ENCODE measurements around the gene SERPINA3. TPM values are rescaled to one million over a fixed set of nuclear protein-coding genes. Genes with fewer than 3 reads are reported as not detected.

Gene SERPINA3
- total RNA-seq, 1 donor from 2014 or later: 63.5 TPM

DNA sequence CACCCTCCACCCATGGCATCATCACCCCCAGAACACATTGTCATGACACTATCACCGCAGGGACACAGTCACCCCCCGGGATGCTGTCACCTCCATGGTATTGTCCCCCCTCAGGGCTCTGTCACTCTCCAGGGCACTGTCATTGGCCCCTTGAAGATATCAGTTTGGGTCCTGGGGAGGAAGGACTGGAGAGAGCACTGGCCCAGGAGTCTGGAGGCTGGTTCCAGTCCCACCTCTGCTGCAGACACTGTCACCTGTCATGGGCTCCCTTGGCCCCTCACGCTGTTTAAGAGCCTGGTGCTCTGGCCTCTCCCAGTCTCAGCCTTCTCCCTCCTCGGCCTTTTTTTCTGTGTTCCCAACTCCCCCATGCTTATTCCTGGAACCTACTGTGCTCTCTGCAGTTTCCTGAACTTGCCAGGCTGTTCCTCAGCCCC is 31.9 kb downstream of the SERPINA3 start:
- intact Hi-C loops (cut with micrococcal nuclease): no loop called here
- ATAC-seq: no peak
- DNase-seq: no peak

DNA sequence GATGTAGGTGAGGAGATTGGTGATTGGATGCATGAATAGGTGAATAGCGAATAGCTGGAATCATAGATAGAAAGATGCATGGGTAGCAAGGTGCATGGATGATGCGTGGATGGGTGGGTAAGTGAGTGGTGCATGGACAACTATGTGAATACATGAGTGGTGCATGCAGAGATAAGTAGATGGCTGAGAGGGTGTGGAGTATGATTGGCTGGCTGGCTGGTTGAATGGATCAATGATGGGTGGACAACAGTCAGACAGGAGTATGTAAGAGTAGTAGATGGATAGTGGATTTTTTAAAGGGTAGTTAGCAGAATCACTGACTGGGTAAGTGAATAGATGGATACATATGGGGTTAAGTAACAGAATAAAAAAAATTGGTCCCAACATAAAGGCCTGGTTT is 33.9 kb downstream of the SERPINA3 start:
- ATAC-seq (no peak), DNase-seq (no peak)
- intact Hi-C loops (cut with micrococcal nuclease): no loop called here

DNA sequence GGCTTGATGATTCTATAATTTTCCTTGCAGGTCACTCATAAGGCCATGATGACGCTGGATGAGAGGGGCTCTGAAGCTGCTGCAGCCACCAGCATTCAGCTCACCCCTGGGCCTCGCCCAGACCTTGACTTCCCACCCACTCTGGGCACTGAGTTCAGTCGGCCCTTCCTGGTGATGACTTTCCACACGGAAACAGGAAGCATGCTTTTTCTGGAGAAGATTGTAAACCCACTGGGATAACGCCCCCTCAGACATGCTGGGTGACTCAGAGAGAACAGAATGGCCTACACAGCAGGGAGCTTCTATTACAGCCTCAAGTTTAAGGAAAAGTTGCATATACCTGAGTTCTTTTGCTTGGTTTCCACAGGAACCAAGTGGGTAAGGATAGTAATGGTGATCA is 34.3 kb downstream of the SERPINA3 start:
- peak; percentile 27 for ATAC-seq
- intact Hi-C loops (cut with micrococcal nuclease): no loop called here
- DNase-seq: no peak

DNA sequence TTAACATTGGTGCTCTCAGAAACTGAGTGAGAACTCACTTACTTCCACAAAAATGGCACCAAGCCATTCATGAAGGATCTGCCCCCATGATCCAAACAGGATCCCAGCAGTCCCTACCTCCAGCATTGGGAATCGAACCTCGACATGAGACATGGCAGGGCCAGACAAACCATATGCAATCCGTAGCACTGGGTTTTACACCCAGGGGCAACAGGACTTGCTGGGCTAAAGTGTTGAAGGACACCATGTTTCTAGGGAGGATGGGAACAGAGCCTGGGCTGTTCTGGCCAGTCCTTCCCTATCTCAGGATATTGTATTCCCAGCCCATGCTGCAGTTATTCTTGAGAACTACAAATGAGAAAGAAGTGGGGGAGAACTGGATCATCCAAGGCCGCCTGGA is 36.6 kb downstream of the SERPINA3 start:
- ATAC-seq (no peak), DNase-seq (no peak)
- intact Hi-C loops (cut with micrococcal nuclease): no loop called here

DNA sequence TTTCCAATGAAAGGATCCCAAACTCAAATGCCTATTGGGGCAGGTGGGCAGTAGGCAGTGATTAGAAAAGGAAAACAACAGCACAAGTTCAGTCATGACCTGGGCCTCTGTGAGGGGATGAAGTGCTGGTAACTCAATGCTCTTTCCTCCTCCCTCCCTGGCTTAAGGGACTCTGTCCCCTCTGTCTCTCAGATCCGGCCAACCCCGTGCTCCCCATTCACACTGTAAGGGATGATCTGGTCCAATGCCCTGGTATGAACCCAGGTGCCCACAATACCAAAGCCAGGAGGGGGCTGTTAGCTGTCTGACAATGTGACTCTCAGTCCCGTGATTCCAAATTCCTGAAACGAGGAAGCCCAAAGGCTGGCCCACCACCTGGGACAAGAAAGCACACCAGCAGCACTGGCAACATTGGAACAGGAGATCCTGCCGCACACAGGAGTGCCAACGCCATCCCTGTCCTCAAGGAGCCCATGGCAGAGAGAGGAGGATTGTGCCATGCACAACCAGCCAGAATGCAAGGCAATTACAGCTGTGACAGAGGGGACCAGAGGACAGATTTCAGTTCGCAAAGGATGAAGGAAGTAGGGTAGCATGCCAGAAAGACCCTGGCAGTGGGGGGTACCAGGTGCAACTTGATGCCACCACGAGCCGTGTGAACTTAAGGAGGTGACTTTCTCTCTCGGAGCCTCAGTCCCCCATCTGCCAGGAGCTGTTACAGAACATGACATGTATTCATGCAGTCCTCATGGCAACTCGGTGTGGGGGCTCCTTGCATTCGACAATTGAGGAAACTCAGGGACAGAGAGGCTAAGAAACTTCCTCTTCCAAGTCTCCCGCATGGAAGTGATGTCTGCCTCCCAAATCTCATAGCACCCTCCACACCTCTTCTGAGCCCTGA is 37.6 kb downstream of the SERPINA3 start:
- intact Hi-C loops (cut with micrococcal nuclease): no loop called here
- no peak for DNase-seq
- no peak for ATAC-seq

DNA sequence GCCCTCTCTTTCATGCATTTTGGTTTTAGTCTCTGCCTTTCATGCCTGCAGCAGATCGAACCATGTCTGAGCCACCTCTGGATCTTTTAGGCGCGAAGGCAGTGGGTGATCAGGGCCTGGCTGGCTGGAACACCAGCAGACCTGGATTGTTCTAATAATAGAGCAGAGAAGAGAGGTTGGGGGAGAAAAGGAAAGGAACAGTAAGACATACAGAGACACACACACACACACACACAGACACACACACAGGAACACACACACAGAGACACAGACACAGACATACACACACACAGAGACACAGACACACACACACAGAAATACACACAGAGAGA is 38.2 kb downstream of the SERPINA3 start:
- DNase-seq (no peak), ATAC-seq (no peak)
- intact Hi-C loops (cut with micrococcal nuclease): no loop called here

DNA sequence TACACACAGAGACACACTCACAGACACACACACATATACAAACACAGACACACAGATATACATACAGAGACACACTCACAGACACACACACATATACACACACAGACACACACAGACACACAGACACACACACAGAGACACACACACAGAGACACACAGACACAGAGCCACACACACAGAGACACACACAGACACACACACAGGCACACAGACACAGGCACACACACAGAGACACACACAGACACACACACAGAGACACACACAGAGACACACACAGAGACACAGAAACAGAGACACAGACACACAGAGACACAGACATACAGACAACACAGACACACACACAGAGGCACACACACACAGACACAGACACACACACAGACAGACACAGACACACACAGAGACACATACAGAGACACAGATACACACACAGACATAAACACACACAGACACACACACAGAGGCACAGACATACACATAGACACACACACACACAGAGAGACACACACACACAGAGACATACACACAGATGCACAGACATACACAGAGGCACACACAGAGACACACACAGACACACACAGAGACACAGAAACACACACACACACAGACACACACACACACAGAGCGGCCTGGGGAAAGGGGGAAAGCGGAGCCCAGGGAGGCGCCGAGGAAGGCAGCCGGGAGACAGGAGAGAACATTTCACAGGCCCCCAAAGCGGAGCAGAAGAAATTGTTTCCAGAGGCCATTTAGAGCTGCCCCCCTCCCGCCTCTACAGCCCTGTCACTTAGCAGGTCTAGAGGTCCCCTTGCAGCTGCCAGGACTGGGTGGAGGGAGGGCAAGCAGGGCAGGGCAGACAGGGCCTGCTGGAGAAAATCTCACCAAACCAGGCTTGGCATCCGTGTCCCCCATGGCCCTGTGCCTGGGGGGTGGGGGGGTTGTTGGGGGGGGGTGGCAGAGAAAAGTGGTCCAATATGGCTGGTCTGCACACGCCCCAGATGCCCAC is 38.9 kb downstream of the SERPINA3 start:
- DNase-seq (no peak), ATAC-seq (no peak)
- intact Hi-C loops (cut with micrococcal nuclease): no loop called here

DNA sequence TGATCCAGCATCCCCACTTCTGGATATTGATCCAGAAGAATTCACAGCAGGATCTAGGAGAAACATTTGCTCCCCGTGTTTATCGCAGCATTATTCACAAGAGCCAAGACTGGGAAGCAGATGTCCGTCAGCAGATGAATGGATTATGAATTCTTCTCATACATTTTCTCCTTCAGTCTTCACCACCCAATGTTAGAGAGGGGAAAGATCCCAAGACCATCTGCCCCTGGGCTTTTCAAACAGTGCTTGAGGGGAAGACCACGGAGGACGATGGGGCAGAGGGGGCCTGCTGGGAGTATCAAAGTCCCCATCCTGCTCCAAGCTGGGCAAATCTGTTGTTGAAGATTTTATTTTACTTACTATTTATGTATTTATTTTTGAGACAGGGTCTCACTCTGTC is 41.1 kb downstream of the SERPINA3 start:
- intact Hi-C loops (cut with micrococcal nuclease): no loop called here
- DNase-seq (no peak), ATAC-seq (no peak)

DNA sequence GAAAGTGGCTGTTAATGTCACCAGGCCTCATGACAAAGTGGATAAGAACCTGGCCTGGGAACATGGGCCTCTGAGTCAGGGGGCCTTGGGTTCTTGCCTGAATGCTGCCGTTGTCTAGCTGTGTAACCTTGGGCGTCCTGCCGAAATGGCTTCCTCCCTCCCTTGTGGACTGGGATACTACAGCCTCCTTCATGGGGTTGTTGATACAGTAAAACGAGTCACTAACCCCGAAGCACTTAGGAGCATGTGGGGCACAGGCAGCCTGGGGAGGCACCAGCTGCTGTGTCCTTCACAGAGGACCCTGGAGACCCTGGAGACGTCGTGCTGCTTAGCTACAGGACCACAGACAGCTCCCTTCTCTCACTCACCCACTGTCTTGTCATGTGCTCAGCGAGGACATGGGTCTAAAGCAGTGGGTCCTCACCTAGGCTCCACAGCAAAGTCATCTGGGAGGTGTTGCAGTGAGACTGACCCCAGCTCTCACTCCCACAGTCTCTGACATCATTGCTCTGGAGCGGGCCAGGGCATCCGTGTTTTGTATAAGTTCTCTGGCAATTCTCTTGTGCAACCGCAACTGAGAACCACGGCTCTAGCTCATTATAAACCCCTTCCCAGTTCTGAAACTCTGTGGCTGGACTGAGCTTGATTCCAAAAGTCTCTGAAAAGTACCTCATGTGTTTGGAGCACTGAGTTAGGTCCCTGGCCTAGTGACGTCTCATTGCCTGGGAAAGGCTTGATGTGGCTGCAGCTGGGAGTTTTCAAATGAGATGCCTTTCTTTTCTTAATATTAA is 42.1 kb downstream of the SERPINA3 start:
- DNase-seq (no peak), ATAC-seq (no peak)
- intact Hi-C loops (cut with micrococcal nuclease): no loop called here

DNA sequence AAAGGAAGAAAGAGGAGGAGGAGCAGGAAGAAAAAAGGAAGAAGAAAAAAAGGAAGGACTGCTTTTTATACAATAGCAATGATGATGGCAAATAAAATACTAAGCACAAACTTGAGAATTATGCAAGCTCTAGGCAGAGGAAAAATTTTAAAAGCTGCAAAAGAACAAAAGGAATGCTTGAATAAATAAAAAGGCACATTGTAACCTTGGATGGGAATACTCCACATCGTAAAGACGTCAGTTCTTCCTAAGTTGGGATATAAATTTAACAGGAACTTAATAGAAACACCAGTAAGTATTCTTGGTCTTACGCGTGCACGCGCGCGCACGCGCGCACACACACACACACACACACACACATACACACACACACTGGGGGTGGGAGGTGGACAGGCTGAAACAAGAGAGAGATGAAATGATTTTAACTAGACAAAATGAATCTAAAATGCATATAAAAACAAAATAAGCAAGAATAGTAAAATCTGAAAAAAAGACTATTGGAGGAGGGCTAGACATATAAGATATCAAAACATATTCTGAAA is 43.0 kb downstream of the SERPINA3 start:
- DNase-seq (no peak), ATAC-seq (no peak)
- intact Hi-C loops (cut with micrococcal nuclease): no loop called here

DNA sequence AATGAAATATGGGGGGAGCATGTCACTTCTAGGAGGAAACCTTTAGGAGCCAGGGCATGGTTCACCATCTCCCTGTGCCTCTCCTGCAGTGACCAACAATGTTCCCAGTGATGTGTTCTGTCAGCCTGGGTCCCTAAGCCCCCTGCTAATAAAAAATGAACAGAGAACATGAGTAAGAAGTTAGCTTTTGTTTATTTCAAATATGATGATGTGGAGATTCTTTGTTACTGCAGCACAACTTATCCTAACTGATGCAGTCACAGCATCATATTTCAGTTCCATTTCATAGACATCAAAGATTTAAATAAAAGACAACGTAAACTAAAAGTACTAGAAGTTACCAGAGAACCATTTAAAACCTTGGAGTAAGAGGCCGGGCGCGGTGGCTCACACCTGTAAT is 43.9 kb downstream of the SERPINA3 start:
- no peak for DNase-seq
- intact Hi-C loops (cut with micrococcal nuclease): no loop called here
- no peak for ATAC-seq

DNA sequence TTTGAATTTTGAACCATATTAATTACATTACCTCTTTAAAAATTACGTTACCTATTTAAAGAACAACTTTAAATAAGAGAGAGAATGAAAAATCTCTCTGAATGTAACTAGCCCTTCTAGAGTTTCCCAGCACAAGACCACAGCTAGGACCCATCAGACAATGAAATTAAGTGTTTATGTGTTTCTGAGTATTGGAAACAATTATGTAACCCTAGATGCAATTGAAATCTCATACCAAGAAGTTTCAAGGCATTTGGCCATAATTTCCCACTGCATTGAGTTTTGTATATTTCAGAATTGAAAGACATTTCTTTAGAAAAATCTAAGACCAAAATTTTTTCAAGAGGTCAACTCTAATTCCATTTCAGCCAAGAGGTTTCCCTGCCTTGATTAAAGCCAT is 47.1 kb downstream of the SERPINA3 start:
- intact Hi-C loops (cut with micrococcal nuclease): no loop called here
- DNase-seq: no peak
- ATAC-seq: no peak

DNA sequence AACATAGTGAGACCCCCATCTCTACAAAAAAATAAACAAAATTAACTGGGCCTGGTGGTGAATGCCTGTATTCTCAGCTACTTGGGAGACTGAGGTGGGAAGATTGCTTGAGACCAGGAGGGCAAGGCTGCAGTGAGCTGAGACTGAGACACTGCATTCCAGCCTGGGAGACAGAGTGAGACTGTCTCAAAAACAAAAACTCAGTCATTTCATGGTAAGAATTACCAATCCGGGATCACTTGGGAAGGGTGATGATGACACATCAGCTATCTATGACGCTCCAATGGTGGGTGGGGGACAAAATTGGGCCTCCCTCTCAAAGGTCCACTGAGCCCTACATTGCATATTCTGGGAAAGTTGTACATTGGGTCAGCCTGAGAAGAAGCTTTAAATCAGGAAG is 47.7 kb downstream of the SERPINA3 start:
- intact Hi-C loops (cut with micrococcal nuclease): no loop called here
- ATAC-seq (no peak), DNase-seq (no peak)

DNA sequence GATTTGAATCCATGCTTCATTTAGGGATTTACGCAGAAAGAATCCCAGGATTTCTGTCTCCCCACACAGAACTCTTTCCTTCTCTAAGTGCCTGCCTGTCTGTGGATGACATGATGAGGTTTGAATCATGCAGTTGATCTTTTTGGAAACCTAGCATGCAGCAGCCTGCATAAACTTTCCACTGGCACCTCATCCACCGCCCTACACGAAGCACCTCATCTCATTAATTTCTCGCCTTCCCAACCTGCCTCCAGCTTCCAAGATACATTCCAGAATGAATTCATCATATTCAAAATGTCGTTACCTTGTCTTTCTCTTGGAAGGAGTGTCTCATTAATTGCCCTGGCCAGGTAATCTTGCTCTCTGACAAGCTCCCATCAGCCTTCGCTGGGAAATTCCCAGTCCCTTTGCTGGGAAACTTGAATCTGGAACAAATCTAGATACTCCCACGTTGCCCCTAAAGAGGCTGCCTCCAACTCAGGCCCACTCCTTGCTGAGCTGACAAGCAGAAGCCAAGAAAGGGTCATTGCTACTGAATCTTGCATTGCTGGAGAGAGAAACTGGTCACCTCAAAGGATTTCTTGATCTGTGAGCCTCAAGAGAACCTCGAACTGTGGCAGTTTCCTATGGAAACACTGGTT is 48.2 kb downstream of the SERPINA3 start:
- intact Hi-C loops (cut with micrococcal nuclease): no loop called here
- ATAC-seq (no peak), DNase-seq (no peak)

DNA sequence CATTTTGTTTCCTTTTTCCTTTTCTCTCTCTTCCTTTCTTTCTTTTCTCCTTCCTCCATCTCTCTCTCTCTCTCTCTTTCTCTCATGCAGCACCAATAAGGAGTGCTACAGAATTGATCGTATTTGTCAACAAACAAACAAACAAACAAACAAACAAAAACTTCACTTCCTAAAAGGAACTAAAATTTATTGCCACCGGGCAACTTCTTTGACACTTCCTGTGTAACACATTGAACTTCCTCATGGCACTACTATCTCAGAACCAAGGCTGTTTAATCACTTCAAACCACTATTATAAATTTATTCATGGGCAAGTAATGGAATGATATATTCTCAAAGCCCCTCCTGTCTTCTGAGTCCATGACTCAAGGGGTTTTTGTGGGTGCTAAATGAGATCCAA is 51.3 kb downstream of the SERPINA3 start:
- ATAC-seq (no peak), DNase-seq (no peak)
- intact Hi-C loops (cut with micrococcal nuclease): no loop called here

DNA sequence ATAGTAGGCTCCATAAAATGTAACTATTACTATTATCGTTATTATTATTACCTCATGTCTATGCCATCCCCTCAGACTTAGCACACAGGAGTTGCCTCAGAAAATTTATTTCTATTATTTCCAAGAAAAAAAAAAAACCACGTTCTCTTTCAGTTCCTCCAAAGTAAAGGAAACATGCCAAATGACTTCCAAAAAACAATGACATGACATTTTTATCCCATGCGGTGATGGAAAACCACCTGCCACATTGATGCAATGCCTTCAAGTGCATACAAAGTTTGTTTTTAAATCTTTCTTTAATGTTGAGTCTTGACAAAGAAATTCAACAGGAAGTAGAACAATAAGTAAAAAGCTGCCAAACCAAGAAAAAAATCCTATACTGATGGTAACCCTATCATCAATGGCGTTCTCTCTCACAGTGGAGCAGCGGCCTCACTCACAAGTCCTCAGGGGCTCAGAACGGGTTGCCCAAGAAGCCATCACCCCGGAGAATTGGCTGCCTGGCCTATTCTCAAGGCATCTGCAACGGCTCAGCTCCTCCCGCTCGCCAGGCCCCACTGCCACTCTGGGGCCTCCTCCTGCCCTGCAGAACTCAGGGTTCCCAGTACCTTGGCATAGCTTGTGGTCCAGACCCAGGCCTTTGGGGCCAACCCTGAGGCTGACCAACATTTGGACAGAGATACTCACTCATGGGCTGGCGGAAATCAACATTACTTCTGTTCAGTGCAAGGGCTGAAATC is 51.9 kb downstream of the SERPINA3 start:
- intact Hi-C loops (cut with micrococcal nuclease): no loop called here
- DNase-seq: no peak
- no peak for ATAC-seq

DNA sequence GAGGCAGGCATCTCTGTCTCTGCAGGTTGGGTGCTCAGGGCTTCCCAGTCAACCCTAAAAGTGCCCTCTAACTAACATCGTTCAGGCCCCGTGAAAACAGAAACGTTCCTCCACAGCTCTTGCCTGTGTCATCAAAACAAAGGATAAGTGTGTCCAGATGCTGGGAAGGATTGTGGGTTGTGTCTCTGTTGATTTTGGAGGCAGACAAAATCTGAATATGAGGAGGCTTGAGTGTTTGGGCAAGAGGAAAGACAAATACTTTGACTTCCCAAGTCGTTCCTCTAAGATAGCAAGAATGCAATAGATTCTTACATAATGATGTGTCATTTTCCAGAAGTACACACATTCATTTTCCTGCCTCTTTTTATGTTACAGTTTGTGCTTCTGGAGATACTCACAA is 52.9 kb downstream of the SERPINA3 start:
- ATAC-seq (no peak), DNase-seq (no peak)
- intact Hi-C loops (cut with micrococcal nuclease): no loop called here

DNA sequence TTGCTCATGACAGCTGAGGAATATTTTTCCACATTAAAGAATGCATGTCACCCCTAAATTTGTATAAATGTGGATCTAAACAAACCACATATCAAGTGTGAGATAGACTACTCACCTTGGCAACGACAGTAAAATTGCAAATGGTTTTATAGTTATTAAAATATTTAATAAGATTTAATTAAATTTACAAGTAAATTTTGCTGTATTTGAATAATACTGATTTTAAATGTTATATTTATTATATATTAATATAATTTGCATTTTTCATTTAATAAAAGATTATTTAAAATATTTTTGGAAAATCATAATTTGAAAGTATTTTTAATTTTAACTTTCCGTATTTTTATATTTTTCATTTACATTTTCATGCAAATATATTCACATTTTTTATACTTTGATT is 53.4 kb downstream of the SERPINA3 start:
- no peak for ATAC-seq
- no peak for DNase-seq
- intact Hi-C loops (cut with micrococcal nuclease): no loop called here

All from left ventricle myocardium superior (tissue), 1 donor.